Measurements from ENCODE around the gene ZNF45. TPM values are rescaled to one million over a fixed set of nuclear protein-coding genes. Genes with fewer than 3 reads are reported as not detected.

The ZNF45 gene
- total and polyA plus RNA-seq, 2 of the 13 experiments (the other 11 are each of a cell fraction or from before 2014, with no cell fraction given): 2.4 to 11.3 TPM

DNA sequence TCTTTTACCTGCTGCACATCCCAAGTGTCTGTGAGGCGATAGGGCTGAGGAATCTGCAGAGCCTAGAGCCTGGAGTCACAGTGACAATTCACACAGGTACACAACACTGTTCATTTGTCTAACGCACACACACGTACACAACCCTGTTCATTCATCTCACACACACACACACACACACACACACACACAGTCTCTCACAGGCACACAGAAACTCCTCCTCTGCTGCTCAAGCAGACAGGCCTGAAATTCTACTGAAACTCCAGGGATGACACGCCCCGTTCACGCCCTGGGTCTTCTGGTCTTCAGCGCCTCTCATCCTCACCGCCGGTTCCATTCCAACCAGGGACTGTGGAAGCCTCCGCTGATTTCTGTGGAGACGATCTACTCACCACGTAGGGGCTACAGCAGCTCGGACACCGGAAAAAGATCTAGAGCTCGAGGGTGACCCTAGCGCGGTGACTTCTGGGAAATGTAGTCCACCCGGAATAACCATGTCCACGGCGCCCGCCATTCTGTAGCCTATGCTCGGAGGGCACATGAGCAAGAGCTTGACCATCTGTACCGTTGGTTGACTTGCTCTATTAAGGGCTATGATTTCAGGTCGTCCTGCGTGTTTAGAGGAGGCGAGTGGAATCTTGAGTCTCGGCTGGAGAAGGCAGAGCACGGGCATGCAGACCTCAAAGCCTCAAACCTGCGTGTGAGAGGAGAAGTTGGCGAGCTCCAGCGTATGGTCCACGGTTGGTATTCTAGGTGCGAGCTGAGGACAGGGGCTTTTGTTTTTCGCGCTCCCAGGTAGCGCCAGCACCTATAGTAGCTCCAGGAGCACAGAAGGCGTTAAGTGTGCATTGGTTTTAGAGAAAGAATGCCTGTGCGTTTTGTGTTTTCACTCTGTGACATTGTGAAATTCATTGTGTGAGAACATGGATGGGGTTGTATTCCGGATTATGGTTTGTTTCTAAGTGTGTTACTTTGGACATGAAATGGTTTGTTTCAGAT lies 33.4 kb downstream of the ZNF45 start:
- Histone ChIP-seq H3K27me3 (ENCODE audit: control insufficient read depth in 1 of 2, insufficient read depth in 2 of 2, low read length in 2 of 2) (no peaks in the 10 kb centered on the region), H3K36me3 (replicated peaks in 1 of 2; ENCODE audit: control insufficient read depth in 1 of 2, insufficient read depth in 2 of 2, low read length in 2 of 2) (no peaks in the 10 kb centered on the region), H3K27ac (ENCODE audit: extremely low read length, insufficient read depth, low read length) (peak overlapping the region; percentile 6), H3K9me3 (ENCODE audit: low read length) (peaks cover 59% of the 10 kb centered on the region), H3K9ac (ENCODE audit: insufficient read depth, low read depth, low read length) (peak overlapping the region; percentile 48; the same call in 1 of the 2 replicates), H3K79me2 (ENCODE audit: insufficient read depth, low read length) (no peaks in the 10 kb centered on the region), H3K4me3 (replicated peaks in 1 of 3; ENCODE audit: insufficient read depth in 1 of 3, low read depth in 2 of 3, low read length in 3 of 3) (peak overlapping the region; percentile 53 to 70 (median 67)), H4K20me1 (ENCODE audit: insufficient read depth, low read length) (no peaks in the 10 kb centered on the region), H3K4me2 (ENCODE audit: low read depth, low read length) (peak overlapping the region; percentile 70), H3K4me1 (ENCODE audit: insufficient read depth, low read length) (peaks cover 7% of the 10 kb centered on the region; the same call in 1 of the 2 replicates), H2AFZ (ENCODE audit: low read length) (peak overlapping the region; percentile 89)
- 33% methylated on average over 30 of the region's 39 CpGs for whole genome bisulfite sequencing (ENCODE audit: low lambda C conversion rate)
- ATAC-seq (peak; percentile 99), DNase-seq (ENCODE audit: low spot score) (peak; percentile 80), FAIRE-seq (peak; percentile 52)
- intact Hi-C loops (cut with micrococcal nuclease; ENCODE audit: unreplicated experiment) (no loop called here), in situ Hi-C loops (cut with HindIII; ENCODE audit: extremely low pct_ligation_motif_present, low pct_unique_long_range_greater_than_20kb) (no loop called here)
- no TSS peak for BruUV-seq (replicated peaks)
- CTCF ChIA-PET (ENCODE audit: low intra/inter-chr PET ratio, low total read pairs): no interaction called here
- POLR2A ChIA-PET: interaction anchor here (0.6 to 1.4 kb wide), 8 partner anchors 12 to 599 kb away, joined by 3 to 8 read pairs (median 4); partner anchors contain the start of genes SMG9, ZNF180, ZNF221 and ZNF226
- 0 out of 2 replicates have a peak, but pooled peaks have one; percentile 9 for TF ChIP-seq ZNF879 (CRISPR knock-in tag; IDR thresholded peaks at IDR 0.05)
- TF ChIP-seq STAT5B (CRISPR knock-in tag; IDR thresholded peaks at IDR 0.05): no peak
- TF ChIP-seq TCF7L2 (IDR thresholded peaks at IDR 0.05; ENCODE audit: low read depth, low read length): no peak
- TF ChIP-seq IRF2 (CRISPR knock-in tag; IDR thresholded peaks at IDR 0.05): peak; percentile 90
- TF ChIP-seq SIN3A (IDR thresholded peaks at IDR 0.05; ENCODE audit: borderline replicate concordance, low read depth, low read length): peak; percentile 52; the same call in 1 of the 2 replicates
- no peak for TF ChIP-seq ZNF354B (CRISPR knock-in tag; IDR thresholded peaks at IDR 0.05)
- TF ChIP-seq HNRNPLL (IDR thresholded peaks at IDR 0.05; ENCODE audit: low read depth, low read length, poor library complexity, severe bottlenecking): no peak
- TF ChIP-seq HOXA3 (CRISPR knock-in tag; IDR thresholded peaks at IDR 0.05): peak; percentile 68; the same call in 1 of the 2 replicates
- TF ChIP-seq KDM6A (CRISPR knock-in tag; IDR thresholded peaks at IDR 0.05; ENCODE audit: low read depth): no peak
- TF ChIP-seq NFE2L2 (IDR thresholded peaks at IDR 0.05; ENCODE audit: low read length): no peak
- peak; percentile 71 for TF ChIP-seq MXD4 (CRISPR knock-in tag; IDR thresholded peaks at IDR 0.05)
- TF ChIP-seq ZFP91 (CRISPR knock-in tag; IDR thresholded peaks at IDR 0.05; ENCODE audit: borderline replicate concordance): peak; percentile 44; the same call in 1 of the 2 replicates
- TF ChIP-seq DPF2 (CRISPR knock-in tag; IDR thresholded peaks at IDR 0.05; ENCODE audit: borderline replicate concordance, low read depth): no peak
- TF ChIP-seq SAP130 (CRISPR knock-in tag; IDR thresholded peaks at IDR 0.05; ENCODE audit: low read depth): peak; percentile 86
- TF ChIP-seq, protein P1, sequence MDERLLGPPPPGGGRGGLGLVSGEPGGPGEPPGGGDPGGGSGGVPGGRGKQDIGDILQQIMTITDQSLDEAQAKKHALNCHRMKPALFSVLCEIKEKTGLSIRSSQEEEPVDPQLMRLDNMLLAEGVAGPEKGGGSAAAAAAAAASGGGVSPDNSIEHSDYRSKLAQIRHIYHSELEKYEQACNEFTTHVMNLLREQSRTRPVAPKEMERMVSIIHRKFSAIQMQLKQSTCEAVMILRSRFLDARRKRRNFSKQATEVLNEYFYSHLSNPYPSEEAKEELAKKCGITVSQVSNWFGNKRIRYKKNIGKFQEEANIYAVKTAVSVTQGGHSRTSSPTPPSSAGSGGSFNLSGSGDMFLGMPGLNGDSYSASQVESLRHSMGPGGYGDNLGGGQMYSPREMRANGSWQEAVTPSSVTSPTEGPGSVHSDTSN (CRISPR knock-in tag; IDR thresholded peaks at IDR 0.05): no peak
- no peak for TF ChIP-seq RBAK (CRISPR knock-in tag; IDR thresholded peaks at IDR 0.05)
- TF ChIP-seq SIX1 (CRISPR knock-in tag; IDR thresholded peaks at IDR 0.05; ENCODE audit: borderline replicate concordance): no peak
- no peak for TF ChIP-seq PCBP2 (optimal IDR thresholded peaks at IDR 0.05; ENCODE audit: low read depth, low read length, poor library complexity, severe bottlenecking)
- TF ChIP-seq MAZ (IDR thresholded peaks at IDR 0.05; ENCODE audit: borderline replicate concordance, low read depth, low read length): no peak
- TF ChIP-seq MAZ (CRISPR knock-in tag; IDR thresholded peaks at IDR 0.05; ENCODE audit: low read depth): 0 out of 2 replicates have a peak, but pooled peaks have one; percentile 52
